Activated CD4-positive, alpha-beta T cell treated with anti-CD3 and anti-CD28 coated beads, Interleukin-2, amount 10 ng/mL, durations not matched to agents 24 days and 14 days (primary cell): ENCODE data around the gene CDH1. TPM values are rescaled to one million over a fixed set of nuclear protein-coding genes. Genes with fewer than 3 reads are reported as not detected.

ENCODE experiments used
- DNase-seq: peaks from one replicate; pipeline ENCODE4 v3.0.0; 2022
- H3K27ac Mint-ChIP-seq: one replicate; pipeline ENCODE4 v1.8.0; 2022; ENCODE audit warnings: mild to moderate bottlenecking, mixed read lengths
- H3K27me3 Mint-ChIP-seq: one replicate; pipeline ENCODE4 v1.8.0; 2022; ENCODE audit warnings: mixed read lengths
- H3K36me3 Mint-ChIP-seq: one replicate; pipeline ENCODE4 v1.8.0; 2022; ENCODE audit warnings: low read depth, mild to moderate bottlenecking, mixed read lengths
- H3K4me1 Mint-ChIP-seq: one replicate; pipeline ENCODE4 v1.8.0; 2021; ENCODE audit warnings: mixed read lengths
- H3K4me3 Mint-ChIP-seq: one replicate; pipeline ENCODE4 v1.8.0; 2022; ENCODE audit warnings: mild to moderate bottlenecking, moderate library complexity, mixed read lengths
- H3K9me3 Mint-ChIP-seq: one replicate; pipeline ENCODE4 v1.8.0; 2021; ENCODE audit warnings: mixed read lengths
- intact Hi-C: fragments of 100-400 bp; cut with micrococcal nuclease; formaldehyde crosslinking; loops from one replicate; pipeline ENCODE4 v1.15.1; 2023
- total RNA-seq: library from RNA; stranded (reverse); gene quantifications from 2 replicates; pipeline ENCODE4 v1.2.3, GENCODE V29; 2022

CDH1 gene
- total RNA-seq, result 1.4 and 1.5 TPM in 2 replicates

GRCh38 chr16:68737046-68737729 lies at the start of gene CDH1:
TSS of gene CDH1 (plus strand) at chr16:68737292. CDS start at chr16:68737416, 124 bp downstream.
- peaks cover 11% of the 10 kb centered on the region for H3K4me1 Mint-ChIP-seq
- intact Hi-C loops, result no loop called here
- peak; percentile 70 for DNase-seq
- H3K27ac Mint-ChIP-seq, result no peak within 1 kb of the TSS
- peaks cover 36% of the 10 kb centered on the region for H3K27me3 Mint-ChIP-seq
- no peaks in the 10 kb centered on the region for H3K9me3 Mint-ChIP-seq
- no peaks in the 10 kb centered on the region for H3K36me3 Mint-ChIP-seq
- peak within 1 kb of the TSS; percentile 64 for H3K4me3 Mint-ChIP-seq

- no peaks in the 10 kb centered on the region for H3K4me1 Mint-ChIP-seq
- intact Hi-C loops, result no loop called here
- no peak overlapping the region for H3K27ac Mint-ChIP-seq
- H3K4me3 Mint-ChIP-seq, result no peak overlapping the region
- no peaks in the 10 kb centered on the region for H3K27me3 Mint-ChIP-seq
- no peak for DNase-seq
- H3K9me3 Mint-ChIP-seq, result no peaks in the 10 kb centered on the region
- no peaks in the 10 kb centered on the region for H3K36me3 Mint-ChIP-seq
These were observed 47.2 kb upstream of the CDH1 start for GRCh38 chr16:68689921-68690320.

DNA sequence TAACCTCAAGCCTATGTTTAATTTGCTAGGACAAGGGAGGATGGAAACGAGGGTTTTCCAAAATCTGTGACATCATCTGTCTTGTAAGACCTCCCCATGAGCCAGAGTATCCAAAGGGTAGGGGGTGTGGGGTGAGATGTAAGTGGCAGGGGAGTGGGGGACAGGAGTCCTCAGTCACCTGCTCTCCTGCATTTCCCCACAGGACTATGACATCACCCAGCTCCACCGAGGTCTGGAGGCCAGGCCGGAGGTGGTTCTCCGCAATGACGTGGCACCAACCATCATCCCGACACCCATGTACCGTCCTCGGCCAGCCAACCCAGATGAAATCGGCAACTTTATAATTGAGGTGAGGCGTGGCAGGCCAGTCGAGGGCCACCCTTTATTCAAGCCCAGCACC lies 41.5 kb upstream of the CDH1 start:
- no peak overlapping the region for H3K27ac Mint-ChIP-seq
- no peak overlapping the region for H3K4me3 Mint-ChIP-seq
- no peaks in the 10 kb centered on the region for H3K36me3 Mint-ChIP-seq
- no peaks in the 10 kb centered on the region for H3K27me3 Mint-ChIP-seq
- no peaks in the 10 kb centered on the region for H3K4me1 Mint-ChIP-seq
- DNase-seq, result no peak
- intact Hi-C loops, result no loop called here
- no peaks in the 10 kb centered on the region for H3K9me3 Mint-ChIP-seq

- DNase-seq, result no peak
- no peaks in the 10 kb centered on the region for H3K27me3 Mint-ChIP-seq
- H3K4me1 Mint-ChIP-seq, result no peaks in the 10 kb centered on the region
- H3K27ac Mint-ChIP-seq, result no peak overlapping the region
- intact Hi-C loops, result no loop called here
- no peaks in the 10 kb centered on the region for H3K9me3 Mint-ChIP-seq
- H3K4me3 Mint-ChIP-seq, result no peak overlapping the region
- no peaks in the 10 kb centered on the region for H3K36me3 Mint-ChIP-seq
These were observed 40.6 kb upstream of the CDH1 start for GRCh38 chr16:68696514-68696913.

GRCh38 chr16:68698091-68698490 lies 39.0 kb upstream of the CDH1 start:
- H3K27ac Mint-ChIP-seq, result no peak overlapping the region
- no peaks in the 10 kb centered on the region for H3K36me3 Mint-ChIP-seq
- H3K9me3 Mint-ChIP-seq, result no peaks in the 10 kb centered on the region
- H3K4me1 Mint-ChIP-seq, result no peaks in the 10 kb centered on the region
- H3K4me3 Mint-ChIP-seq, result no peak overlapping the region
- DNase-seq, result no peak
- no peaks in the 10 kb centered on the region for H3K27me3 Mint-ChIP-seq
- intact Hi-C loops, result no loop called here

DNA sequence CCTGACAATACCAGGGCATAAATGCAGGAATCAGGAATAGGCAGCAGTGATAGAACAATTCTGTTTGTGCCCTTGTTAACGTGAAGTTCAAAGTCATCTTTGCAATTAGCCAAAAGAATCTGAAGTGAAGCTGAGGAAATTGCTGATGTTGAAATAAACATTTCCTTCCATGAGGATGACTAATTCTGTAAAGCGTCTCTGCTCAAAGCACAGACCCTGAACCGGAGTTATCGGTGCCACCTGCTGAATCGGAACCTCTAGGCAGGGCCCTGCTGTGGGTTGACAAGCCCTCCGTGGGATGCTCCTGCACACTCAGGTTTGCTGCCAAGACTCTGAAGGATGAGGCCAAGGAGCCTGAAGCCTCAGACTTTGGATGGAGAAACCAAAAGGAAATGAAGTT lies 37.0 kb upstream of the CDH1 start:
- Mint-ChIP-seq H3K4me3 (no peak overlapping the region), H3K27ac (no peak overlapping the region), H3K36me3 (no peaks in the 10 kb centered on the region), H3K27me3 (no peaks in the 10 kb centered on the region), H3K4me1 (peaks cover 2% of the 10 kb centered on the region), H3K9me3 (no peaks in the 10 kb centered on the region)
- DNase-seq, result no peak
- intact Hi-C loops, result loop anchor here (10.0 kb wide), 1 partner anchor 415 kb away; no protein-coding TSS in a partner anchor

DNA sequence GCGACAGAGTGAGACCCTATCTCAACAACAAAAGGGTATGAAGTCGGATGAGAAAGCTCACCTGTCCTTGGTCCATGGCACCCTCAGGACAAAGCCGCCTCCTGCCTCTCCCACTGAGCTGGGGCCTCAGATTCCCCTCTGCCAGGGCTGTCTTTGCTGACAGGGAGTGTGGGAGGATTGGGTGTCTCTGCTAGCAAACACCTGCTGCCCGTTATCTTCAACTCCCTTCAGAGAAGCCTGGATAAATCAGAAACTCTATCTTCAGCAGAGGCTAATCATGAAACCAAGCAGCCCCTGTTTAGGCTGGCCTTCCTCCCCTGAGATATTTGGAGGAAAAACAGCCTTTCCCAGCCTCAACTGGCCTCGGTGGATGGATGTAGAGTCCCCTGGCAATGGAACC lies 36.3 kb upstream of the CDH1 start:
- intact Hi-C loops, result loop anchor here (10.0 kb wide), 1 partner anchor 414 kb away; no protein-coding TSS in a partner anchor
- Mint-ChIP-seq H3K4me1 (peaks cover 2% of the 10 kb centered on the region), H3K27me3 (no peaks in the 10 kb centered on the region), H3K9me3 (no peaks in the 10 kb centered on the region), H3K4me3 (no peak overlapping the region), H3K27ac (no peak overlapping the region), H3K36me3 (no peaks in the 10 kb centered on the region)
- no peak for DNase-seq

DNA sequence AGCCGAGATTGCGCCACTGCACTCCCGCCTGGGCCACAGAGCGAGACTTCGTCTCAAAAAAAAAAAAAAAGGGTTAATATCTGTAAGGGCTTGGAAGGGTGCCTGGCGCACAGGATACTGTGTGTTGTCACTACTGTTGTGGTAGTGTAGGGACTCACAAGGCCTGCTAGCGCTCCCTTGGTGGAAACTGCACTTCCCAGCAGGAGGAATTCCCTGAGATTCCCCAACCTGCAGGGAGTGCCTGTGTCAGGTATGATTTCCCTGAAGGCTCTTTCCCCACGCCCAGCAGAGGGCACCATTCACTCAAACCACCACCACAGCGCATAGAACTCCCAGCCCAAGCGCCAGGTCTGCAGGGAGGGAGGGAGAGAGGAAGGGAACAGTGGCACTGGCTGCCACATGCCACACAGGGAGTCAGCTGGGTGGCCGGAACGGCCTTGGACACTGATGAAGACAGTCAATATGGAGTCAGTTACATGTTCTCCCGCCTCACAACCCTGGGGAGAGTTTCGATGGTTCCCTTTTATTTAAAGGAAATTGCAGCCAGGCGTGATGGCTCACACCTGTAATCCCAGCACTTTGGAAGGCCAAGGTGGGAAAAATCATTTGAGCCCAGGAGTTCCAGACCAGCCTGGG lies 32.7 kb upstream of the CDH1 start:
- no peaks in the 10 kb centered on the region for H3K27me3 Mint-ChIP-seq
- intact Hi-C loops, result loop anchor here (1.0 to 10.0 kb wide), 3 partner anchors 96 to 410 kb away; no protein-coding TSS in a partner anchor
- no peaks in the 10 kb centered on the region for H3K36me3 Mint-ChIP-seq
- H3K9me3 Mint-ChIP-seq, result no peaks in the 10 kb centered on the region
- H3K4me3 Mint-ChIP-seq, result no peak overlapping the region
- DNase-seq, result peak; percentile 87
- peaks cover 2% of the 10 kb centered on the region for H3K4me1 Mint-ChIP-seq
- H3K27ac Mint-ChIP-seq, result no peak overlapping the region

- Mint-ChIP-seq H3K27ac (no peak overlapping the region), H3K27me3 (peaks cover 4% of the 10 kb centered on the region), H3K9me3 (no peaks in the 10 kb centered on the region), H3K4me3 (no peak overlapping the region), H3K4me1 (peaks cover 9% of the 10 kb centered on the region), H3K36me3 (no peaks in the 10 kb centered on the region)
- no peak for DNase-seq
- intact Hi-C loops, result loop anchor here (10.0 kb wide), 1 partner anchor 407 kb away; no protein-coding TSS in a partner anchor
These were observed 29.5 kb upstream of the CDH1 start for GRCh38 chr16:68707340-68708152.

DNA sequence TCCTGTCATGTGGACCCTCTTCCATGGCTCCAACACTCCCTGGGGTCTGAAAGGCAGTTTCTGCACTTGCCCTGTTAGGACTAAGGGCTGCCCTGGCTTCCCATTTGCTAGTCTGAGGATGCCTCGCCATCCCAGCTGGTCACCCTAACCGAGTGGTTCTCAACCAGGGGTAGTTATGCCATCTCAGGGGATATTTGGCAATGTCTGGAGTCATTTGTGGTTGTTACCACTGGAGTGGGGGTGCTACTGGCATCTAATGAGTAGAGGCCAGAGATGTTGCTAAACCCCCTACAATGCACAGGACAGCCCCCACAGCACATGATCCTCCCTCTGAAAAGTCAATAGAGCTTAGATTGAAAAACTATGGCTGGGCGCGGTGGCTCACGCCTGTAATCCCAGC lies 26.9 kb upstream of the CDH1 start:
- DNase-seq, result no peak
- Mint-ChIP-seq H3K4me3 (no peak overlapping the region), H3K9me3 (no peaks in the 10 kb centered on the region), H3K36me3 (no peaks in the 10 kb centered on the region), H3K27ac (no peak overlapping the region), H3K27me3 (peaks cover 7% of the 10 kb centered on the region), H3K4me1 (peaks cover 8% of the 10 kb centered on the region)
- intact Hi-C loops, result no loop called here

GRCh38 chr16:68711421-68712139 lies 25.5 kb upstream of the CDH1 start:
- intact Hi-C loops, result no loop called here
- H3K4me3 Mint-ChIP-seq, result no peak overlapping the region
- no peak overlapping the region for H3K27ac Mint-ChIP-seq
- H3K9me3 Mint-ChIP-seq, result no peaks in the 10 kb centered on the region
- peaks cover 8% of the 10 kb centered on the region for H3K4me1 Mint-ChIP-seq
- H3K36me3 Mint-ChIP-seq, result no peaks in the 10 kb centered on the region
- no peak for DNase-seq
- H3K27me3 Mint-ChIP-seq, result peaks cover 7% of the 10 kb centered on the region

DNA sequence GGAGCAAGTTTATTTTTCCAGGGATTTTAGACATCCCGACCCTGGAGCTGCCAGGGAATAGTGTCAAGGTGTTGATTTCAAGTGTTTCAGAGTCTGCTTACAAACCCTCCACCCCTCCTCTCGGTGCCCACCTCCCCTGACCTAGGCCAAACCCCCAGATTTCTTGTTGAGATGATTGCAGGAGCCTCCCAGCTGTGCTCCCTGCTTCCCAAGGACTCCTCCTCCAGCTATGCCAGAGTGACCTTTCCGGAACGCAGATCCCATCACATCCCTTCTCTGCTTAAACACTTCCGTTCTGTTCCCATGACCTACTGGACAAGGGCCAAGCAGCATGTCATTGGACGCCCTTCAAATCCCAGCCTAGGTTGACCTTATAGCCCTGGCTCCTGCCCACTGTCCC lies 23.7 kb upstream of the CDH1 start:
- peaks cover 7% of the 10 kb centered on the region for H3K27me3 Mint-ChIP-seq
- H3K36me3 Mint-ChIP-seq, result no peaks in the 10 kb centered on the region
- DNase-seq, result no peak
- no peak overlapping the region for H3K27ac Mint-ChIP-seq
- H3K4me3 Mint-ChIP-seq, result no peak overlapping the region
- H3K4me1 Mint-ChIP-seq, result peaks cover 8% of the 10 kb centered on the region
- no peaks in the 10 kb centered on the region for H3K9me3 Mint-ChIP-seq
- intact Hi-C loops, result no loop called here

- intact Hi-C loops, result no loop called here
- no peaks in the 10 kb centered on the region for H3K36me3 Mint-ChIP-seq
- no peak overlapping the region for H3K4me3 Mint-ChIP-seq
- H3K9me3 Mint-ChIP-seq, result peaks cover 3% of the 10 kb centered on the region
- peaks cover 7% of the 10 kb centered on the region for H3K27me3 Mint-ChIP-seq
- H3K27ac Mint-ChIP-seq, result no peak overlapping the region
- no peak for DNase-seq
- peaks cover 14% of the 10 kb centered on the region for H3K4me1 Mint-ChIP-seq
These were observed 21.6 kb upstream of the CDH1 start for GRCh38 chr16:68715471-68715870.
